ENCODE data around the gene BICD1.

BICD1 gene

GRCh38 chr12:32233568-32233967 lies 126.9 kb downstream of the BICD1 start:
- in situ Hi-C loops (cut with MboI; ENCODE audit: low sequenced_read_pairs), result no loop called here

GRCh38 chr12:32235251-32235650 lies 128.6 kb downstream of the BICD1 start:
- in situ Hi-C loops (cut with MboI; ENCODE audit: low sequenced_read_pairs), result no loop called here

GRCh38 chr12:32240162-32240561 lies 133.5 kb downstream of the BICD1 start:
- in situ Hi-C loops (cut with MboI; ENCODE audit: low sequenced_read_pairs), result no loop called here

- in situ Hi-C loops (cut with MboI; ENCODE audit: low sequenced_read_pairs), result no loop called here
Observed at GRCh38 chr12:32240831-32241230, 134.2 kb downstream of the BICD1 start.

GRCh38 chr12:32242641-32243040 lies 136.0 kb downstream of the BICD1 start:
- in situ Hi-C loops (cut with MboI; ENCODE audit: low sequenced_read_pairs), result no loop called here

GRCh38 chr12:32248441-32249140 lies 141.9 kb downstream of the BICD1 start:
- in situ Hi-C loops (cut with MboI; ENCODE audit: low sequenced_read_pairs), result no loop called here

- in situ Hi-C loops (cut with MboI; ENCODE audit: low sequenced_read_pairs), result no loop called here
Observed at GRCh38 chr12:32249777-32250176, 143.1 kb downstream of the BICD1 start.

GRCh38 chr12:32252199-32253073 lies 145.8 kb downstream of the BICD1 start:
- in situ Hi-C loops (cut with MboI; ENCODE audit: low sequenced_read_pairs), result no loop called here

- in situ Hi-C loops (cut with MboI; ENCODE audit: low sequenced_read_pairs), result no loop called here
Observed at GRCh38 chr12:32253154-32253790, 146.6 kb downstream of the BICD1 start.

- in situ Hi-C loops (cut with MboI; ENCODE audit: low sequenced_read_pairs), result no loop called here
Observed at GRCh38 chr12:32254260-32254956, 147.8 kb downstream of the BICD1 start.

GRCh38 chr12:32255588-32255987 lies 148.9 kb downstream of the BICD1 start:
- in situ Hi-C loops (cut with MboI; ENCODE audit: low sequenced_read_pairs), result no loop called here

- in situ Hi-C loops (cut with MboI; ENCODE audit: low sequenced_read_pairs), result no loop called here
Observed at GRCh38 chr12:32257695-32258496, 151.2 kb downstream of the BICD1 start.

- in situ Hi-C loops (cut with MboI; ENCODE audit: low sequenced_read_pairs), result no loop called here
Observed at GRCh38 chr12:32260696-32261095, 154.0 kb downstream of the BICD1 start.

- in situ Hi-C loops (cut with MboI; ENCODE audit: low sequenced_read_pairs), result no loop called here
Observed at GRCh38 chr12:32261638-32262037, 155.0 kb downstream of the BICD1 start.

GRCh38 chr12:32264961-32265360 lies 158.3 kb downstream of the BICD1 start:
- in situ Hi-C loops (cut with MboI; ENCODE audit: low sequenced_read_pairs), result no loop called here

GRCh38 chr12:32265456-32265855 lies 158.8 kb downstream of the BICD1 start:
- in situ Hi-C loops (cut with MboI; ENCODE audit: low sequenced_read_pairs), result no loop called here

- in situ Hi-C loops (cut with MboI; ENCODE audit: low sequenced_read_pairs), result no loop called here
Observed at GRCh38 chr12:32265951-32266350, 159.3 kb downstream of the BICD1 start.

- in situ Hi-C loops (cut with MboI; ENCODE audit: low sequenced_read_pairs), result no loop called here
Observed at GRCh38 chr12:32266756-32267155, 160.1 kb downstream of the BICD1 start.

GRCh38 chr12:32270818-32271710 lies 164.4 kb downstream of the BICD1 start:
- in situ Hi-C loops (cut with MboI; ENCODE audit: low sequenced_read_pairs), result no loop called here

Data from HL-60/S4 treated with phorbol 12-myristate 13-acetate at 8.2 ng/mL for 4 days and 3 days (cell line).